T47D (cell line): ENCODE results near the gene NFXL1.
A peak's percentile ranks its signal among the peaks of the same experiment; 100 is the strongest.

Experiments used
- DNase-seq, 2 experiments: peaks; one replicate each; pipeline versions ENCODE4 v3.0.0 to v3.0.0-alpha.2; 2011 to 2012; ENCODE audit warnings: low read depth in 1 of 2, low spot score in 1 of 2
- JUND ChIP-seq: IDR thresholded peaks from 2 replicates; pipeline ENCODE4 v1.6.1; 2012; ENCODE audit warnings: low read depth
- in situ Hi-C: cut with HindIII; loops from 2 replicates; pipeline ENCODE4 v1.10.0; 2016; ENCODE audit warnings: low sequenced_read_pairs, low pct_unique_long_range_greater_than_20kb

NFXL1 gene

GRCh38 chr4:47860305-47860704 is 54.1 kb downstream of the NFXL1 start:
- no peak for TF ChIP-seq JUND
- in situ Hi-C loops: no loop called here
- DNase-seq: no peak

GRCh38 chr4:47858006-47858405 is 56.4 kb downstream of the NFXL1 start:
- in situ Hi-C loops: no loop called here
- DNase-seq: no peak
- TF ChIP-seq JUND: no peak

GRCh38 chr4:47856713-47857112 is 57.7 kb downstream of the NFXL1 start:
- in situ Hi-C loops: no loop called here
- no peak for DNase-seq
- no peak for TF ChIP-seq JUND

GRCh38 chr4:47855350-47855749 is 59.0 kb downstream of the NFXL1 start:
- no peak for TF ChIP-seq JUND
- in situ Hi-C loops: no loop called here
- DNase-seq: no peak

- in situ Hi-C loops: no loop called here
These were observed 62.2 kb downstream of the NFXL1 start for GRCh38 chr4:47852136-47852535.

GRCh38 chr4:47849466-47849865 is 64.9 kb downstream of the NFXL1 start:
- no peak for DNase-seq
- in situ Hi-C loops: no loop called here
- no peak for TF ChIP-seq JUND

More at GRCh38 chr4:47852136-47852535, 62.2 kb downstream of the NFXL1 start:
- DNase-seq: peak in 1 of 2 experiments; percentile 56
- no peak for TF ChIP-seq JUND

- DNase-seq: no peak
- no peak for TF ChIP-seq JUND
- in situ Hi-C loops: no loop called here
These were observed 66.3 kb downstream of the NFXL1 start for GRCh38 chr4:47848041-47848440.

- no peak for DNase-seq
- no peak for TF ChIP-seq JUND
These were observed 71.4 kb downstream of the NFXL1 start for GRCh38 chr4:47842985-47843384.

GRCh38 chr4:47840291-47840690 is 74.1 kb downstream of the NFXL1 start:
- DNase-seq: no peak
- TF ChIP-seq JUND: no peak
- in situ Hi-C loops: no loop called here

More at GRCh38 chr4:47842985-47843384, 71.4 kb downstream of the NFXL1 start:
- in situ Hi-C loops: no loop called here

- DNase-seq: peak in 1 of 2 experiments; percentile 15
- no peak for TF ChIP-seq JUND
- in situ Hi-C loops: no loop called here
These were observed 75.1 kb downstream of the NFXL1 start for GRCh38 chr4:47839259-47839658.

- in situ Hi-C loops: no loop called here
- DNase-seq: no peak
- no peak for TF ChIP-seq JUND
These were observed 75.9 kb downstream of the NFXL1 start for GRCh38 chr4:47838445-47838844.

GRCh38 chr4:47837908-47838294 is 76.5 kb downstream of the NFXL1 start, which contains the start of gene CORIN:
CORIN (minus strand) TSS chr4:47838067; CDS start chr4:47837949, 118 bp downstream.
- TF ChIP-seq JUND: no peak
- in situ Hi-C loops: no loop called here
- DNase-seq: no peak

GRCh38 chr4:47837094-47837907 is 77.1 kb downstream of the NFXL1 start:
- no peak for DNase-seq
- in situ Hi-C loops: no loop called here
- TF ChIP-seq JUND: no peak
